ENCODE results near the gene VCP. TPM values are rescaled to one million over a fixed set of nuclear protein-coding genes. Genes with fewer than 3 reads are reported as not detected.
A peak's percentile ranks its signal among the peaks of the same experiment; 100 is the strongest.

VCP gene
- total RNA-seq (2021) (200 and 216 TPM in 2 replicates), Bru-seq, nascent RNA (percentile 96 among the genes with signal in this experiment), BruChase-seq, experiment 1, labeled RNA remaining after a 2-hour chase (percentile 94 among the genes with signal in this experiment), BruChase-seq, experiment 2, labeled RNA remaining after a 6-hour chase (percentile 98 among the genes with signal in this experiment)
- long read RNA-seq, full-length matches to known transcripts, result 591 of 685 reads
- long read RNA-seq, partial matches to known transcripts, result 17 of 685 reads
- long read RNA-seq, other reads (novel, unspliced or antisense), result 77 of 685 reads

- Histone ChIP-seq H3K4me2 (peak within 1 kb of the TSS; percentile 99), H3F3A (ENCODE audit: insufficient read depth, low read depth) (peaks cover 22% of the 10 kb centered on the region), H3K27me3 (ENCODE audit: insufficient read depth, low read depth) (no peaks in the 10 kb centered on the region), H3K36me3 (ENCODE audit: low read depth) (peaks cover 5% of the 10 kb centered on the region; the same call in 1 of the 2 replicates), H4K20me1 (ENCODE audit: insufficient read depth) (peaks cover 40% of the 10 kb centered on the region), H3K4me1 (replicated peaks; ENCODE audit: insufficient read depth) (peaks cover 17% of the 10 kb centered on the region), H3K79me2 (ENCODE audit: low read depth) (peaks cover 43% of the 10 kb centered on the region), H3K9me2 (ENCODE audit: insufficient read depth) (no peaks in the 10 kb centered on the region), H3K4me3 (peak within 1 kb of the TSS; percentile 91), H3K27ac (peak within 1 kb of the TSS; percentile 97), H3K9me3 (ENCODE audit: insufficient read depth, low read depth) (no peaks in the 10 kb centered on the region), H2AFZ (peak within 1 kb of the TSS; percentile 43)
- DNase-seq, result peak; percentile 94
- POLR2A ChIA-PET (ENCODE audit: unreplicated experiment), result interaction anchor here (0.6 to 0.8 kb wide), 3 partner anchors 31 to 586 kb away, joined by 5 to 13 read pairs (median 6); partner anchors contain the start of gene ATOSB
- BruUV-seq (replicated peaks), result no TSS peak
- CTCF ChIA-PET, result no interaction called here
- intact Hi-C loops (cut with micrococcal nuclease; ENCODE audit: unreplicated experiment), result loop anchor here (5.0 kb wide), 1 partner anchor 85 kb away; the partner anchor contains the start of gene DNAJB5
- TF ChIP-seq EZH2 (IDR thresholded peaks at IDR 0.05; ENCODE audit: low read depth), result no peak
- TF ChIP-seq, protein P1, sequence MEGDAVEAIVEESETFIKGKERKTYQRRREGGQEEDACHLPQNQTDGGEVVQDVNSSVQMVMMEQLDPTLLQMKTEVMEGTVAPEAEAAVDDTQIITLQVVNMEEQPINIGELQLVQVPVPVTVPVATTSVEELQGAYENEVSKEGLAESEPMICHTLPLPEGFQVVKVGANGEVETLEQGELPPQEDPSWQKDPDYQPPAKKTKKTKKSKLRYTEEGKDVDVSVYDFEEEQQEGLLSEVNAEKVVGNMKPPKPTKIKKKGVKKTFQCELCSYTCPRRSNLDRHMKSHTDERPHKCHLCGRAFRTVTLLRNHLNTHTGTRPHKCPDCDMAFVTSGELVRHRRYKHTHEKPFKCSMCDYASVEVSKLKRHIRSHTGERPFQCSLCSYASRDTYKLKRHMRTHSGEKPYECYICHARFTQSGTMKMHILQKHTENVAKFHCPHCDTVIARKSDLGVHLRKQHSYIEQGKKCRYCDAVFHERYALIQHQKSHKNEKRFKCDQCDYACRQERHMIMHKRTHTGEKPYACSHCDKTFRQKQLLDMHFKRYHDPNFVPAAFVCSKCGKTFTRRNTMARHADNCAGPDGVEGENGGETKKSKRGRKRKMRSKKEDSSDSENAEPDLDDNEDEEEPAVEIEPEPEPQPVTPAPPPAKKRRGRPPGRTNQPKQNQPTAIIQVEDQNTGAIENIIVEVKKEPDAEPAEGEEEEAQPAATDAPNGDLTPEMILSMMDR (conservative IDR thresholded peaks at IDR 0.05), result no peak
These were observed at the start of gene VCP for GRCh38 chr9:35072461-35073278. Gene VCP, minus strand, starts transcription at chr9:35072625. Its CDS starts 272 bp downstream, at chr9:35072353.

DNA sequence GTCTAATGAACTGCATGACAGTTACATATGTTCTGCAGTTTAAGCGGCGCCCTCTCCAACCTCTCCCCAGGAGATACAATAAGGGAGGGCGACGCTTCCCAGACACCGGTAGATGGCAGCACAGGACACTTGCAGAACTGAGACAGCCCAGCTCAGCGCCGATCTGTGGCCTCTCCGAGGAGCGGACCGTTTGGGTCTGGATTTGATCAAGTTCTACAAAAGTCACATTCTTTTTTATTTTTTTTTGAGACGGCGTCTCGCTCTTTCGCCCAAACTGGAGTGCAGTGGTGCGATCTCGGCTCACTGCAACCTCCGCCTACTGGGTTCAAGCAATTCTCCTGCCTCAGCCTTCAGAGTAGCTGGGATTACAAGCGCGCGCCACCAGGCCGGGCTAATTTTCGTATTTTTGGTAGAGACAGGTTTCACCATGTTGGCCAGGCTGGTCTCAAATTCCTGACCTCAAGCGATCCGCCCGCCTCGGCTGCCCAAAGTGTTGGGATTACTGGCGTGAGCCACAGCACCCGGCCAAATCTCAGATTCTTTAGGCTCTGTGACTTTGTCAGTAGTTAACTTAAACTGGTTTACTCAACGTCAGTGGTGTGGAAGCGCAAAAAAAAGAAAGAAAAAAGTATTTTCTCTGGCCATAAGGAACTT is 44.6 kb upstream of the VCP start:
- Histone ChIP-seq H3K9me3 (ENCODE audit: insufficient read depth, low read depth) (no peaks in the 10 kb centered on the region), H3K4me2 (peak overlapping the region; percentile 96), H2AFZ (no peak overlapping the region), H4K20me1 (ENCODE audit: insufficient read depth) (no peaks in the 10 kb centered on the region), H3K4me3 (peak overlapping the region; percentile 69; the same call in 1 of the 2 replicates), H3K27me3 (ENCODE audit: insufficient read depth, low read depth) (no peaks in the 10 kb centered on the region), H3K9me2 (ENCODE audit: insufficient read depth) (no peaks in the 10 kb centered on the region), H3K79me2 (ENCODE audit: low read depth) (0 out of 2 replicates have a peak, but pooled peaks cover 4% of the 10 kb centered on the region), H3K36me3 (ENCODE audit: low read depth) (no peaks in the 10 kb centered on the region), H3K27ac (no peak overlapping the region), H3K4me1 (replicated peaks; ENCODE audit: insufficient read depth) (peaks cover 21% of the 10 kb centered on the region), H3F3A (ENCODE audit: insufficient read depth, low read depth) (peaks cover 8% of the 10 kb centered on the region; the same call in 1 of the 2 replicates)
- no TSS peak for BruUV-seq (replicated peaks)
- no peak for TF ChIP-seq EZH2 (IDR thresholded peaks at IDR 0.05; ENCODE audit: low read depth)
- TF ChIP-seq, protein P1 (conservative IDR thresholded peaks at IDR 0.05), result peak; percentile 79
- ChIA-PET POLR2A (ENCODE audit: unreplicated experiment) (interaction anchor here (0.5 to 0.6 kb wide), 3 partner anchors 45 to 335 kb away, joined by 3 to 15 read pairs (median 5); no protein-coding TSS in a partner anchor), CTCF (interaction anchor here (0.7 kb wide), 1 partner anchor 360 kb away, joined by 3 read pairs; no protein-coding TSS in a partner anchor)
- DNase-seq, result peak; percentile 71
- intact Hi-C loops (cut with micrococcal nuclease; ENCODE audit: unreplicated experiment), result loop anchor here (1.0 to 10.0 kb wide), 3 partner anchors 142 to 488 kb away; partner anchors contain the start of gene TESK1

Measured in PC-9 (cell line).